Measurements from ENCODE around the gene NAALADL2. TPM values are rescaled to one million over a fixed set of nuclear protein-coding genes. Genes with fewer than 3 reads are reported as not detected.

The NAALADL2 gene
- total RNA-seq, 4 donors from 2014 or later, result 10.3 to 16.7 (median 10.9) TPM

DNA sequence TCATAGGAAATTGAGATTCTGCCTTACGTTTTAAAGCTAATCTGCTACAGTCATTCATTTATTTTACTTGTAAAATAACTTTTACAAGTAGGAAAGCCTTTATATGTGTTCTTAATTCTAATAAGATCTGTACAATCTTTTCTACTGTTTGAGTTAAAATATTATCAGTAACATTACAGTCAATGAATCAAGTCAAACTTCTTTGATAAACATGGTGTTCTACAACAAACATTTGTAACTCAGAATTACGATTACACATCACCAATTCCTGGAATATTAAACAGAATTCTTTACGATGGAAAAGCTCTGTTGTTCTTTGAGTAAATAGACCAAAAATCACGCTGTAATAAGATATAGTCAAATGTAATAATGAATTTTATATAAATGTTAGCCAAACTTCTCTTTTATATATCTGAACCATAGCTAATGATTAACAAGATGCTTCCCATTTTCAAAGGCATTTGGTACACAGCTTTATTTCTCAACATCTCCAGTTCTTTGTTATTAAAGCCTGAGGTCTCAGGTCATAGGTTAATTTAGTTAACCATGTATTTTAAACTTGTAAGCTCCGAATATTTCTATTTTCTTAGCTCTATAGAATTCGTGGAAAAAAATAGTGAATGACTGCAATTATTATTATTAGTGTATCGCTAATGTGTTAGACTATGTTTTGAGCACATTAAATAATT is 232.4 kb downstream of the NAALADL2 start:
- no peak for TF ChIP-seq EP300 (IDR thresholded peaks at IDR 0.05)
- TF ChIP-seq CTCF (IDR thresholded peaks at IDR 0.05), result no peak
- no peak for TF ChIP-seq POLR2A (IDR thresholded peaks at IDR 0.05)
- H3K27ac ChIP-seq, result no peak overlapping the region
- H3K4me3 ChIP-seq, result no peak overlapping the region
- no peaks in the 10 kb centered on the region for H3K4me1 ChIP-seq
- H3K9me3 ChIP-seq, result no peaks in the 10 kb centered on the region
- DNase-seq (ENCODE audit: low spot score in 2 of 2), result no peak
- no peaks in the 10 kb centered on the region for H3K36me3 ChIP-seq
- H3K27me3 ChIP-seq, result no peaks in the 10 kb centered on the region
- WGBS, 2 donors, result 81 to 82% methylated on average over 7 of the region's 7 CpGs

- Histone ChIP-seq H3K27ac (no peak overlapping the region), H3K9me3 (no peaks in the 10 kb centered on the region), H3K36me3 (peaks cover 0 to 10% (median 0%) of the 10 kb centered on the region in 3 donors), H3K27me3 (no peaks in the 10 kb centered on the region), H3K4me3 (no peak overlapping the region), H3K4me1 (no peaks in the 10 kb centered on the region)
- TF ChIP-seq EP300 (IDR thresholded peaks at IDR 0.05), result no peak
- no peak for TF ChIP-seq POLR2A (IDR thresholded peaks at IDR 0.05)
- no peak for TF ChIP-seq CTCF (IDR thresholded peaks at IDR 0.05)
- 60 to 80% methylated on average over 3 of the region's 3 CpGs for WGBS, 2 donors
- DNase-seq (ENCODE audit: low spot score in 2 of 2), result no peak
Observed at GRCh38 chr3:175093748-175094147, 234.6 kb downstream of the NAALADL2 start.

DNA sequence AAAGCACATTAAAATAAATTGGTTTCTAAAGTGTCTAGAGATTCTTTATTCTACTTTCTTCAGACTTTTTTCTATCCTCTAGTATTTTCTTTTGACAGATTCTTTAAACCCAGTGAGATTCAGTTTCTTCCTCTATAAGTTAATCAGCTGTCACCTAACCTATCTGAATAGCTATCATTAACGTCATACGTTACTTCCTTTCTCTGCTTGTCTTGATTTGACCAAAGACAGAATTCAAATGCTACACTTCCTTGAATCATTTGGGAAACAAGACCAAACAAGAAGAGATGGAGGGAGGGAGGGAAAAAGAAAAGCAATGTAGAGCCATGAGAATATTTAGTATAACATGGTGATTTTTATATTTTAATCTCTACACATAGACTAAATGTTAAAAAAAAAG is 235.2 kb downstream of the NAALADL2 start:
- TF ChIP-seq CTCF (IDR thresholded peaks at IDR 0.05), result no peak
- TF ChIP-seq EP300 (IDR thresholded peaks at IDR 0.05), result no peak
- 90 to 95% methylated on average over 2 of the region's 2 CpGs for WGBS, 2 donors
- no peak for DNase-seq (ENCODE audit: low spot score in 2 of 2)
- Histone ChIP-seq H3K4me3 (no peak overlapping the region), H3K36me3 (peaks cover 0 to 10% (median 0%) of the 10 kb centered on the region in 3 donors), H3K27ac (no peak overlapping the region), H3K9me3 (no peaks in the 10 kb centered on the region), H3K4me1 (no peaks in the 10 kb centered on the region), H3K27me3 (no peaks in the 10 kb centered on the region)

GRCh38 chr3:175098644-175099043 is 239.5 kb downstream of the NAALADL2 start:
- Histone ChIP-seq H3K9me3 (no peaks in the 10 kb centered on the region), H3K27ac (no peak overlapping the region), H3K36me3 (peaks cover 0 to 10% (median 0%) of the 10 kb centered on the region in 3 donors), H3K4me3 (no peak overlapping the region), H3K27me3 (no peaks in the 10 kb centered on the region), H3K4me1 (no peaks in the 10 kb centered on the region)
- WGBS, 2 donors, result 97 to 100% methylated on average over 1 of the region's 1 CpG
- TF ChIP-seq POLR2A (IDR thresholded peaks at IDR 0.05) (no peak), EP300 (IDR thresholded peaks at IDR 0.05) (no peak), CTCF (IDR thresholded peaks at IDR 0.05) (no peak)
- no peak for DNase-seq (ENCODE audit: low spot score in 2 of 2)

DNA sequence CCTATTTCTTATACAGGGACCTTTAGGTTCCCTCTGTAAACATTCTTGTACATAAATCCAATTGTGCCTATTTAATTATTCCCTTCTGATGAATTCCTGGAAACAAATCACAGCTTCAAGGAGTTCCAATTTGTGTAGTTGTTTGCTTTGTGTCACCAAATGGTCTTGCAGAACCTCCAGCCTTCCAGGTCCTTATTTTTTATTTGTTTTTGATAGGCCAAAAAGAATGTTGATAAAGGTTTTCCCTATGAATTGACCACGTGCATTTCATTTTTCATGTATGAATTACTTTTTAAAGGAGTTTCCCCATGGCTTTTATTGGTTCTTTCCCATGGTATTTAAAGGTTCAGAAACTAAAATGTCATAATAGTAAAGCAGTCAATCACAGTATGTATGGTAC is 243.0 kb downstream of the NAALADL2 start:
- H3K9me3 ChIP-seq, result no peaks in the 10 kb centered on the region
- peaks cover 0 to 5% (median 0%) of the 10 kb centered on the region in 3 donors for H3K36me3 ChIP-seq
- H3K27ac ChIP-seq, result no peak overlapping the region
- H3K27me3 ChIP-seq, result no peaks in the 10 kb centered on the region
- WGBS, 2 donors, result 52 to 63% methylated on average over 1 of the region's 1 CpG
- TF ChIP-seq POLR2A (IDR thresholded peaks at IDR 0.05) (no peak), CTCF (IDR thresholded peaks at IDR 0.05) (no peak)
- DNase-seq (ENCODE audit: low spot score in 2 of 2), result no peak
- no peak overlapping the region for H3K4me3 ChIP-seq
- H3K4me1 ChIP-seq, result no peaks in the 10 kb centered on the region
